ENCODE data around the gene MPL. TPM values are rescaled to one million over a fixed set of nuclear protein-coding genes. Genes with fewer than 3 reads are reported as not detected.

Gene MPL
- not detected for total RNA-seq

DNA sequence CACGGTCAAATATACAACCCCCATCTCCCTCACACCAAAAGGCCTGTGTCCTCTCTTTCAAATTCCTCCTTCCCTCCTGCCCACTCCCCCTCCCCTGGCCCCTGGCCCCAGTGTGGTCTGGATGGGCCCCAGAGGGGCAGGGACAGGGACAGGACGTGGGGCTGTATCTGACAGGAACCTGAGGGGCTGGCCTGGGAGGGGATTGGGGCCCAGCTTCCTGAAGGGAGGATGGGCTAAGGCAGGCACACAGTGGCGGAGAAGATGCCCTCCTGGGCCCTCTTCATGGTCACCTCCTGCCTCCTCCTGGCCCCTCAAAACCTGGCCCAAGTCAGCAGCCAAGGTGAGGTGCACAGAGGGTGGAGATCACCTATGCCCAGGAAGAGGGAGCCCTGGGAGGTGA, at the start of gene MPL:
Gene MPL, plus strand, starts transcription at position 231 of the 400 bp plus-strand sequence. Its CDS starts 31 bp downstream, at position 262.
- Histone ChIP-seq H3K36me3 (no peaks in the 10 kb centered on the region), H3K4me1 (no peaks in the 10 kb centered on the region), H3K9me3 (no peaks in the 10 kb centered on the region), H3K27ac (no peak within 1 kb of the TSS), H3K4me3 (no peak within 1 kb of the TSS), H3K27me3 (no peaks in the 10 kb centered on the region)
- intact Hi-C loops (cut with DNase I; ENCODE audit: low total_unique reads) (no loop called here), in situ Hi-C loops (cut with MboI; ENCODE audit: low sequenced_read_pairs in 4 of 4) (no loop called here)
- DNase-seq (no peak), ATAC-seq (no peak)
- TF ChIP-seq, protein P1, sequence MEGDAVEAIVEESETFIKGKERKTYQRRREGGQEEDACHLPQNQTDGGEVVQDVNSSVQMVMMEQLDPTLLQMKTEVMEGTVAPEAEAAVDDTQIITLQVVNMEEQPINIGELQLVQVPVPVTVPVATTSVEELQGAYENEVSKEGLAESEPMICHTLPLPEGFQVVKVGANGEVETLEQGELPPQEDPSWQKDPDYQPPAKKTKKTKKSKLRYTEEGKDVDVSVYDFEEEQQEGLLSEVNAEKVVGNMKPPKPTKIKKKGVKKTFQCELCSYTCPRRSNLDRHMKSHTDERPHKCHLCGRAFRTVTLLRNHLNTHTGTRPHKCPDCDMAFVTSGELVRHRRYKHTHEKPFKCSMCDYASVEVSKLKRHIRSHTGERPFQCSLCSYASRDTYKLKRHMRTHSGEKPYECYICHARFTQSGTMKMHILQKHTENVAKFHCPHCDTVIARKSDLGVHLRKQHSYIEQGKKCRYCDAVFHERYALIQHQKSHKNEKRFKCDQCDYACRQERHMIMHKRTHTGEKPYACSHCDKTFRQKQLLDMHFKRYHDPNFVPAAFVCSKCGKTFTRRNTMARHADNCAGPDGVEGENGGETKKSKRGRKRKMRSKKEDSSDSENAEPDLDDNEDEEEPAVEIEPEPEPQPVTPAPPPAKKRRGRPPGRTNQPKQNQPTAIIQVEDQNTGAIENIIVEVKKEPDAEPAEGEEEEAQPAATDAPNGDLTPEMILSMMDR (IDR thresholded peaks at IDR 0.05 in 4 of 5, conservative IDR thresholded peaks at IDR 0.05 in 1 of 5): no peak
- TF ChIP-seq POLR2A (IDR thresholded peaks at IDR 0.05): no peak

DNA sequence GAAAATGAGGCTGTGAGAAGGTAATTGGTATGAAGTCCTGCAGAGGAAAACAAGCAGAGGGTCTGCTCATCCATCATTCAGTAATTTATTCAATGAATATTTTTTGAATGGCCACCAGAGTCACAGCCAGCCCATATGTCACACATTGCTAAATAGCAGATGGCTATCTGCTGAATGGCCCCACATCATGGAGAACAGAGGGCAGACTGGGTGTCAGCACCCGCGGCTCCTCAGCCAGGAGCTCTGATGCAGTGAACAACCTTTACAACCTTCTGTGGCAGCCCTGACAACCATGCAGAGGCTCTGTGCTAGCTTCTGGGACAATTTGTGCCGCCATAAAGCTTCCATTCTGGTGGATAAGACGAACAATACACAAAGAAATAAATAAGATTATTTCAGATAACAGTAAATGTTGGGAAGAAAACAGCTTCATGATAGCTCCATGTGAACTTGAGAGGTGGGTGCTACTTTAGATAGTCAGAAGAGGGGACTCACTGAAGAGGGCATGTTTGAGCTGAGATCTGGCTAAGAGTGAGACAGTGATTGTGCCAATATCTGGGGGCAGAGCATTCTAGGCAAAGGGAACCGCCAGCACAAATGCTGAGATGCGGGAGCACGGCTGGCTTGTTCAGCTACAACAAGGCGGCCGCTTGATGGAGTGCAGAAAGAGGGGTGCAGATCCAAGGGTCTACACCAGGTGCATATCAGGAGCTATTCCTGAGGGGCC, 49.4 kb upstream of the MPL start:
- DNase-seq (no peak), ATAC-seq (no peak)
- H3K36me3 ChIP-seq: no peaks in the 10 kb centered on the region
- no peak overlapping the region for H3K27ac ChIP-seq
- H3K9me3 ChIP-seq: no peaks in the 10 kb centered on the region
- in situ Hi-C loops (cut with MboI; ENCODE audit: low sequenced_read_pairs in 4 of 4) (no loop called here), intact Hi-C loops (cut with DNase I; ENCODE audit: low total_unique reads) (no loop called here)
- no peak overlapping the region for H3K4me3 ChIP-seq
- H3K4me1 ChIP-seq: peaks cover 0 to 3% of the 10 kb centered on the region in 2 donors
- TF ChIP-seq POLR2A (IDR thresholded peaks at IDR 0.05): no peak
- TF ChIP-seq, protein P1 (IDR thresholded peaks at IDR 0.05 in 4 of 5, conservative IDR thresholded peaks at IDR 0.05 in 1 of 5): no peak
- H3K27me3 ChIP-seq: peaks cover 0 to 2% (median 0%) of the 10 kb centered on the region in 3 donors

DNA sequence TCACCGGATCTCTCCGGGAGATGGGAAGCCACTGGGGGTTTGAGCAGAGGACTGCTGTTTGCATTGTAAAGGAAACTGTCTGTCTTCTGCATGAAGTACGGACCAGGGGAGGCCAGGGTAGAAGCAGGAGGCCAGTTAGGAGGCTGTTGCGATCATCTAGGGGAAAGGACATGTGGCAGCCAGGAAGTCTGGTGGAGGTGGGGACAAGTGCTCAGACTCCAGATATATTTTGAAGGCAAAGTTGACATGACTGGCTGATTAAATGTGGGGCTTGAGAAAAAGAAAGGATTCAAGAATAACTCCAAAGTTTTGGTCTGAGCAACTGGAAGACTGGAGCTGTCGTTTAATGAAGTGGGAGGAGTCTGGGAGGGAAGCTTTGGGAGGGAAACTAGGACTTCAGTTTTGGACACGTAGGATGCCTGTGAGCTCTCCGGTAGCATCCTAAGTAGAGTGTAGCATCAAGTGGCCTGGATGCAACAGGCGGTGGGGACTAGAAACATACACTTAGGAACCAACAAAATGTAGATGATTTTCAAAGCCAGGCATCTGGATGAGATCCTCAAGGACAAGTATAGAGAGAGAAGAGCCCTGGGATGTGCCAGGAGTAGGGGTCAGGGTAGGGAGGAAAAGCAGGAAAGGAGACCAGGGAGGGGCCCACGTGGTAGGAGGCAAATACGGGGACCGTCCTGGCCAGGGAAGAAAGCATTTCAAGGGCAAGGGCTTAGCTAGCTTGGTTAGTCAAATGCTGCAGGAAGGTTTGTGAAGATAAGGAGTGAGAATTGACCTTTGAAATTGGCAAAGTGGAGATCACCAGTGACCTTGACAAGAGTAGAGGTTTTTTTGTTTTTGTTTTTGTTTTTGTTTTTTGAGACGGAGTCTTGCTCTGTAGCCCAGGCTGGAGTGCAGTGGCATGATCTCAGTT, 48.6 kb upstream of the MPL start:
- Histone ChIP-seq H3K36me3 (no peaks in the 10 kb centered on the region), H3K4me1 (peaks cover 7 to 11% of the 10 kb centered on the region in 2 donors), H3K27ac (no peak overlapping the region), H3K4me3 (no peak overlapping the region), H3K9me3 (no peaks in the 10 kb centered on the region), H3K27me3 (peaks cover 0 to 2% (median 0%) of the 10 kb centered on the region in 3 donors)
- intact Hi-C loops (cut with DNase I; ENCODE audit: low total_unique reads) (no loop called here), in situ Hi-C loops (cut with MboI; ENCODE audit: low sequenced_read_pairs in 4 of 4) (no loop called here)
- TF ChIP-seq, protein P1 (IDR thresholded peaks at IDR 0.05 in 4 of 5, conservative IDR thresholded peaks at IDR 0.05 in 1 of 5): no peak
- TF ChIP-seq POLR2A (IDR thresholded peaks at IDR 0.05): no peak
- ATAC-seq (no peak), DNase-seq (no peak)

DNA sequence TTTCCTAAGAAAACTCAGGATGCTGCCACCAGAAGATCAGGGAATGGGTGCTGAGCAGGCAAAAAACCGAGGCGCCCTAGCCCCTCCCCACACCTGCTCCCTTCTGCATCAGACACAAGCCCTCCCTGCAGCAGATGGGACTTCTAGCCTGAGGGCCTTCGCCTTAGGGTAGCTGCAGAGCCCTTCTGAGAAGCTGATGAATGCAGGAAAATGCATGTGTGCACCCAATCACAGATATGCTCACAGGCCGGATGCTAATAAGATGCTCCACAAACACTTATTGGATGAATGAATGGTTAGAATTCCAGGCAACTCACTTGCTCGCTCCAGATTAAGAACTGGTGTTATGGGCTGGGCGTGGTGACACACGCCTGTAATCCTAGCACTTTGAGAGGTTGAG, 45.4 kb upstream of the MPL start:
- no peaks in the 10 kb centered on the region for H3K9me3 ChIP-seq
- no peaks in the 10 kb centered on the region for H3K27me3 ChIP-seq
- in situ Hi-C loops (cut with MboI; ENCODE audit: low sequenced_read_pairs in 4 of 4) (no loop called here), intact Hi-C loops (cut with DNase I; ENCODE audit: low total_unique reads) (no loop called here)
- DNase-seq (no peak), ATAC-seq (no peak)
- TF ChIP-seq, protein P1 (IDR thresholded peaks at IDR 0.05 in 4 of 5, conservative IDR thresholded peaks at IDR 0.05 in 1 of 5): no peak
- TF ChIP-seq POLR2A (IDR thresholded peaks at IDR 0.05): no peak
- no peak overlapping the region for H3K4me3 ChIP-seq
- H3K4me1 ChIP-seq: peaks cover 19 to 33% of the 10 kb centered on the region in 2 donors
- H3K27ac ChIP-seq: no peak overlapping the region
- H3K36me3 ChIP-seq: no peaks in the 10 kb centered on the region

Measured in gastrocnemius medialis (tissue), 4 donors.